Measurements from ENCODE around the gene CABLES1. TPM values are rescaled to one million over a fixed set of nuclear protein-coding genes. Genes with fewer than 3 reads are reported as not detected.

Gene CABLES1
- total and polyA plus RNA-seq, 2 of the 8 experiments (the other 6 are each of a cell fraction or from before 2014, with no cell fraction given): 9.2 to 26.4 TPM

GRCh38 chr18:23092121-23092520 is 43.2 kb upstream of the CABLES1 start:
- ChIA-PET CTCF (ENCODE audit: partially characterized antibody) (no interaction called here), POLR2A (ENCODE audit: partially characterized antibody) (no interaction called here)
- H2BK5ac ChIP-seq (ENCODE audit: low read depth, low read length): no peak overlapping the region
- H3K4me2 ChIP-seq (ENCODE audit: insufficient read depth in 1 of 2, low read depth in 2 of 2, low read length in 2 of 2): no peak overlapping the region
- H3K23ac ChIP-seq (ENCODE audit: insufficient read length): no peak overlapping the region
- no peak overlapping the region for H3K4me3 ChIP-seq (ENCODE audit: extremely low read depth in 1 of 4, insufficient read depth in 2 of 4, low read depth in 3 of 4, low read length in 4 of 4)
- no peak overlapping the region for H2AFZ ChIP-seq (ENCODE audit: low read length)
- no peak overlapping the region for H3K9ac ChIP-seq (replicated peaks in 1 of 4; ENCODE audit: extremely low read depth in 1 of 4, low read depth in 3 of 4, low read length in 3 of 4)
- no peak overlapping the region for H2AK5ac ChIP-seq (ENCODE audit: low read depth, low read length)
- no peak overlapping the region for H3K56ac ChIP-seq (replicated peaks; ENCODE audit: insufficient read length, low read depth, low read length)
- DNase-seq (ENCODE audit: low read depth in 1 of 2, low spot score in 2 of 2) (no peak), FAIRE-seq (no peak)
- H3K27ac ChIP-seq (ENCODE audit: low read depth, low read length): no peak overlapping the region
- H2BK120ac ChIP-seq (replicated peaks; ENCODE audit: low read depth, low read length): no peak overlapping the region
- H4K5ac ChIP-seq (ENCODE audit: insufficient read length, low read depth, low read length): no peak overlapping the region
- H3K4ac ChIP-seq (replicated peaks; ENCODE audit: insufficient read length, low read depth, low read length): no peak overlapping the region
- no peaks in the 10 kb centered on the region; the same call in 1 of the 2 replicates for H3K23me2 ChIP-seq (ENCODE audit: low read depth, low read length)
- H3K18ac ChIP-seq (ENCODE audit: extremely low read depth, low read length): no peak overlapping the region
- no peak overlapping the region for H2BK15ac ChIP-seq (ENCODE audit: low read length)
- no peaks in the 10 kb centered on the region for H3K79me1 ChIP-seq (ENCODE audit: low read depth, low read length)
- no peaks in the 10 kb centered on the region for H3K27me3 ChIP-seq (replicated peaks in 1 of 4; ENCODE audit: control insufficient read depth in 3 of 4, extremely low read depth in 1 of 4, insufficient read depth in 3 of 4, low read length in 3 of 4)
- WGBS, 2 experiments (ENCODE audit: extremely low coverage in 1 of 2, insufficient coverage in 1 of 2, insufficient read length in 1 of 2, insufficient replicate concordance in 2 of 2, low coverage in 1 of 2, low lambda C conversion rate in 2 of 2, missing lambda C conversion rate in 1 of 2): 93% methylated on average over 9 of the region's 9 CpGs; no CpG with 5 or more reads in 1 of the 2 experiments
- H2BK20ac ChIP-seq (ENCODE audit: low read length): no peak overlapping the region
- H4K20me1 ChIP-seq (replicated peaks in 1 of 2; ENCODE audit: control insufficient read depth in 1 of 2, insufficient read depth in 2 of 2, low read length in 2 of 2): no peaks in the 10 kb centered on the region
- peaks cover 4 to 13% (median 7%) of the 10 kb centered on the region in 4 experiments; a peak in 5 of 7 replicates for H3K4me1 ChIP-seq (replicated peaks in 1 of 4; ENCODE audit: control insufficient read depth in 3 of 4, insufficient read depth in 4 of 4, low read length in 3 of 4)
- no peaks in the 10 kb centered on the region for H3K79me2 ChIP-seq (ENCODE audit: control insufficient read depth in 1 of 2, insufficient read depth in 2 of 2, low read length in 2 of 2)
- no peaks in the 10 kb centered on the region for H3K9me3 ChIP-seq (ENCODE audit: insufficient read depth in 2 of 2, low read depth in 1 of 2, low read length in 1 of 2)
- H4K91ac ChIP-seq (replicated peaks; ENCODE audit: insufficient read length, low read length): no peak overlapping the region
- no peak overlapping the region for H4K8ac ChIP-seq (ENCODE audit: extremely low read depth, insufficient read depth, low read length)
- no peak overlapping the region for H3K14ac ChIP-seq (ENCODE audit: insufficient read length)
- 0 out of 2 replicates have a peak overlapping the region, but pooled peaks have one; percentile 39 for H2BK12ac ChIP-seq (ENCODE audit: low read depth, low read length)
- no peaks in the 10 kb centered on the region for H3K36me3 ChIP-seq (ENCODE audit: control insufficient read depth in 2 of 4, insufficient read depth in 4 of 4, low read length in 3 of 4)
- no peak for TF ChIP-seq POLR2AphosphoS5 (IDR thresholded peaks at IDR 0.05; ENCODE audit: low read depth, low read length)
- TF ChIP-seq SP1 (IDR thresholded peaks at IDR 0.05; ENCODE audit: low read depth, low read length): no peak
- TF ChIP-seq ATF2 (IDR thresholded peaks at IDR 0.05; ENCODE audit: low read length): no peak
- no peak for TF ChIP-seq TEAD4 (IDR thresholded peaks at IDR 0.05; ENCODE audit: low read depth, low read length)
- TF ChIP-seq CTCF (IDR thresholded peaks at IDR 0.05; ENCODE audit: control extremely low read depth in 1 of 3, insufficient read depth in 1 of 3, low read depth in 1 of 3, low read length in 3 of 3): no peak
- TF ChIP-seq SAP30 (IDR thresholded peaks at IDR 0.05; ENCODE audit: insufficient read depth, insufficient replicate concordance, low read length): no peak
- TF ChIP-seq TCF12 (IDR thresholded peaks at IDR 0.05; ENCODE audit: low read depth, low read length): no peak
- no peak for TF ChIP-seq MAFK (IDR thresholded peaks at IDR 0.05; ENCODE audit: low read depth, low read length)
- TF ChIP-seq RBBP5 (IDR thresholded peaks at IDR 0.05; ENCODE audit: borderline replicate concordance, low read depth, low read length): no peak
- no peak for TF ChIP-seq CREB1 (IDR thresholded peaks at IDR 0.05)
- no peak for TF ChIP-seq BCL11A (IDR thresholded peaks at IDR 0.05; ENCODE audit: low read depth in 2 of 2, low read length in 2 of 2)
